CD4-positive, CD25-positive, alpha-beta regulatory T cell (primary cell): ENCODE measurements around the gene TXLNB. TPM values are rescaled to one million over a fixed set of nuclear protein-coding genes. Genes with fewer than 3 reads are reported as not detected.

Experiments
- ATAC-seq, 2 donors: fragments of 150-1000 bp; cut with Tn5 transposase; one replicate each; pipeline ENCODE4 v1.10.0; 2021; ENCODE audit warnings: low read depth in 2 of 2, moderate number of reproducible peaks in 2 of 2, moderate library complexity in 1 of 2
- DNase-seq, 3 donors: peaks; one replicate each; pipeline versions ENCODE4 v3.0.0 to v3.0.0-alpha.2; 2012 to 2022; ENCODE audit warnings: mixed read lengths in 1 of 3
- H3K27ac ChIP-seq: one replicate; pipeline ENCODE4 v1.7.0; 2013; ENCODE audit warnings: mild to moderate bottlenecking, low read length; ENCODE audit not compliant: insufficient read depth, poor library complexity, severe bottlenecking
- H3K27me3 ChIP-seq: one replicate; pipeline ENCODE4 v1.7.0; 2013; ENCODE audit warnings: low read length; ENCODE audit not compliant: control insufficient read depth, insufficient read depth
- H3K36me3 ChIP-seq: one replicate; pipeline ENCODE4 v1.7.0; 2013; ENCODE audit warnings: mild to moderate bottlenecking, low read length, moderate library complexity; ENCODE audit not compliant: control insufficient read depth, insufficient read depth
- H3K4me1 ChIP-seq: 2 replicates; pipeline ENCODE4 v1.7.0; 2013; ENCODE audit warnings: mild to moderate bottlenecking, low read length; ENCODE audit not compliant: insufficient read depth, control insufficient read depth, poor library complexity, severe bottlenecking
- H3K4me3 ChIP-seq: one replicate; pipeline ENCODE4 v1.7.0; 2013; ENCODE audit warnings: low read depth, mild to moderate bottlenecking, low read length, moderate library complexity
- H3K9me3 ChIP-seq, 2 experiments: 1 replicate in 1 of 2; 2 replicates in 1 of 2; pipeline ENCODE4 v1.7.0; 2013; ENCODE audit warnings: low read length in 2 of 2, mild to moderate bottlenecking in 1 of 2, moderate library complexity in 1 of 2; ENCODE audit not compliant: control insufficient read depth in 2 of 2
- H3K27ac Mint-ChIP-seq, 3 donors: one replicate each; pipeline ENCODE4 v1.8.0; 2020 to 2022; ENCODE audit warnings: mild to moderate bottlenecking in 3 of 3, mixed read lengths in 3 of 3, moderate library complexity in 2 of 3
- H3K27me3 Mint-ChIP-seq: one replicate; pipeline ENCODE4 v1.8.0; 2022; ENCODE audit warnings: mild to moderate bottlenecking, mixed read lengths
- H3K36me3 Mint-ChIP-seq: one replicate; pipeline ENCODE4 v1.8.0; 2020; ENCODE audit warnings: mixed read lengths
- H3K4me1 Mint-ChIP-seq, 4 donors: one replicate each; pipeline ENCODE4 v1.8.0; 2020 to 2022; ENCODE audit warnings: mixed read lengths in 4 of 4, mild to moderate bottlenecking in 1 of 4
- H3K4me3 Mint-ChIP-seq, 4 donors: one replicate each; pipeline ENCODE4 v1.8.0; 2020 to 2022; ENCODE audit warnings: mild to moderate bottlenecking in 4 of 4, mixed read lengths in 4 of 4, moderate library complexity in 3 of 4
- H3K9me3 Mint-ChIP-seq, 7 donors: one replicate each; pipeline ENCODE4 v1.8.0; 2020 to 2022; ENCODE audit warnings: mixed read lengths in 7 of 7, mild to moderate bottlenecking in 3 of 7, moderate library complexity in 2 of 7
- polyA plus RNA-seq, 4 donors: library from polyadenylated mRNA; unstranded; fragments of 300-500 nt; fragmentation: Illumina TruSeq; gene quantifications; one replicate each; pipeline ENCODE4 v1.2.3, GENCODE V29; 2021
- total RNA-seq: library from RNA; stranded (reverse); gene quantifications from one replicate; pipeline ENCODE4 v1.2.3, GENCODE V29; 2022

TXLNB gene
- total and polyA plus RNA-seq, 5 donors from 2014 or later: 0.16 to 0.47 (median 0.25) TPM

DNA sequence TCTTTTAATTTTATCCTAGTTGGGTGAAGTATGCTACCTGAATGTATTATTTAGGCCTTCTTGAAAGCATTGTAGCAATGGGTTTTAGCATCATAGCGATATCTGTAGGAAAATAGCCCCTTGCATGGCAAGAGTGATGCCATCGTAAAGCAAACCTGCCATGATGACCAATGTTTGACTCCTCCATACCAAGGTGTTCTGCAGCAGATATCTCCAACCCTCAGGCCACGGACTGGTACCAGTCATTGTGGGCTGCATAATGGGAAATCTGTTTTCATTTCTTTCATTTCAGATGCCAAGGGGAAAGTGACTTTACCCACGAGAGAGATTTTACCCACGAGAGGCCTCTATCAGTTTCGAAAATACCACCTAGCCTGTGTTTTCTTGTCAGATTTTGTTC, 6.2 kb downstream of the TXLNB start:
- Histone ChIP-seq H3K36me3 (no peaks in the 10 kb centered on the region), H3K27ac (no peak overlapping the region), H3K27me3 (no peaks in the 10 kb centered on the region), H3K4me3 (no peak overlapping the region), H3K9me3 (no peaks in the 10 kb centered on the region), H3K4me1 (peaks cover 7% of the 10 kb centered on the region)
- Mint-ChIP-seq H3K4me1 (peaks cover 5 to 26% (median 10%) of the 10 kb centered on the region in 4 donors), H3K27me3 (no peaks in the 10 kb centered on the region), H3K27ac (no peak overlapping the region), H3K4me3 (no peak overlapping the region), H3K9me3 (peaks cover 0 to 2% (median 0%) of the 10 kb centered on the region in 7 donors), H3K36me3 (peaks cover 4% of the 10 kb centered on the region)
- DNase-seq (no peak), ATAC-seq (no peak)

DNA sequence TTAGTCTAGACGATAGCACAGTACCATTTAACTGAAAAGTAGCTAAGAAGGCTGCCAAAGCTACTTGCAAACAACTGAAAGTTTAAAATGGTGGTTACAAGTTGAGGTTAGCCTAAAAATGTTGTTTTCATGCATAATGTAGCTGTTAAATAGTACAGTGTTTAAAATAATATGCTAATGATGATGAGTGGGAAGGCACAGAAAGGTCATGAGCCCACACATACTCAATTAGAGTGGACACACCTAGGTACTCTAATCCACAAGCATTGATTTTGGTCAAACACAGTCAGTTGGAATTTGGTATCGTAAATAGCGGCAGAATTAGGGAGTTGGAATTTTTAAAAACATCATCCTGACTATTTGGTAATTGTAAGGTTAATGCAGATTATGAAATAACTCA, 7.0 kb downstream of the TXLNB start:
- Histone ChIP-seq H3K4me1 (peaks cover 5% of the 10 kb centered on the region), H3K36me3 (no peaks in the 10 kb centered on the region), H3K27me3 (no peaks in the 10 kb centered on the region), H3K4me3 (no peak overlapping the region), H3K27ac (no peak overlapping the region), H3K9me3 (no peaks in the 10 kb centered on the region)
- peaks cover 4 to 24% (median 6%) of the 10 kb centered on the region in 4 donors for H3K4me1 Mint-ChIP-seq
- H3K27me3 Mint-ChIP-seq: no peaks in the 10 kb centered on the region
- no peak for DNase-seq
- ATAC-seq: no peak
- peaks cover 4% of the 10 kb centered on the region for H3K36me3 Mint-ChIP-seq
- peaks cover 0 to 2% (median 0%) of the 10 kb centered on the region in 7 donors for H3K9me3 Mint-ChIP-seq
- no peak overlapping the region for H3K27ac Mint-ChIP-seq
- H3K4me3 Mint-ChIP-seq: no peak overlapping the region

DNA sequence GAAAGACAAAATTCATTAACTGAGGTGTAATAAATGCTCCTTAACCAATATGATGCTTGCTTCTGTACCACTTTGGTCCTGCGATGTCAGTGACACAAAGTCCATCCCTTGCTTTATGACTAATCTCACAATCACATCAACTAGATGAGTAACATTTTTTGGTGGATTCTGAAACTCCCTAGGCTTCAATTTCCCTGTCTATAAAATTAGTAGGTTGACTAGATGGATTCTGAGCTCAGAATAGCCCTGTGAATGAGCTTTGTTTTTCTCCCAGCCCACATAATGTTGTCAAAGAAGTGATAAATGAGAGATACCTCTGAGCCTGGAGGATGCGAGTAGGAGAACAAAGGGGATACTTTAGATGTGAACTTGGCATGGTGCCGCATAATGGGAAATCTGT, 9.1 kb downstream of the TXLNB start:
- Histone ChIP-seq H3K4me1 (peaks cover 5% of the 10 kb centered on the region), H3K27me3 (no peaks in the 10 kb centered on the region), H3K36me3 (no peaks in the 10 kb centered on the region), H3K4me3 (no peak overlapping the region), H3K27ac (no peak overlapping the region), H3K9me3 (no peaks in the 10 kb centered on the region)
- peak overlapping the region in 1 of 4 donors; percentile 61 for H3K4me3 Mint-ChIP-seq
- peaks cover 0 to 2% (median 0%) of the 10 kb centered on the region in 7 donors for H3K9me3 Mint-ChIP-seq
- H3K27me3 Mint-ChIP-seq: no peaks in the 10 kb centered on the region
- no peak for ATAC-seq
- H3K27ac Mint-ChIP-seq: peak overlapping the region in 1 of 3 donors; percentile 12
- H3K4me1 Mint-ChIP-seq: peaks cover 5 to 16% (median 10%) of the 10 kb centered on the region in 4 donors
- H3K36me3 Mint-ChIP-seq: no peaks in the 10 kb centered on the region
- no peak for DNase-seq

DNA sequence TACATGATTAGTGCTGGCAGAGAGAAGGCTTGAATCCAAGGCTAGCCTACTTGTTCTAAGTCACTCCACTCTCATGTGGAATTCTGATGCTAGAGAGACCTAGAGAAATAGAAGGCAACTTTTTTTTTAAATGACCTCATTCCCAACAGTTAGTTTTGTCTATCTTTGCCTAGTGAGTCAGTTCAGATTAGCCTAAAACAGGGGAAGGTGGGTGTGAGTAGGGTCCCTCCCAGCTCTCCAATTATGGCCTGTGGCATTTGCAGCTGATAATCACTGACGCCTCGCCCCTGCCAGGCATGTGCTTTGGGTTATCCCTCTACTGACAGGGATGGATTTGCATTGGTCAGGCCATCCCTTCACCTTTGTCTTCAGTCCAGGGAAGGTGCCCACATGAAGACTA, 13.6 kb downstream of the TXLNB start:
- no peak overlapping the region for H3K27ac ChIP-seq

DNA sequence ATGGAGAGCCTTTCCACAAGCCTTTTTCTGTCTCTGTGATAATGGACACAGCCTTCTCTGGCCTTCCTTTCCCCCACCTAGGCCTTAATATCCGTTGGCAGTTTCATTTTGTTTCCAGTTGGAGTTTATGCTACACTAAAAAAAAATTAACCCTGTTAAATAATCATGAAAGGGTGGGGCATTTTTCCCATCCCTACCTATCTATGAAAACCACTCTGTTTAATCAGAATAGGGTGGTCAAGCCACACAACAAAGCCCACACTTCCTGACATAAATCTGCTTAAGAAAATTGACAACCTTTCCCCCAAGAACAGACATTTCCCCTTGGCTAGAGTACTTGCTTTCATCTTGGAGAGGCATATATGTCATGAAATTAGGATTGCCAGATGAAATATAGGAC, 14.2 kb downstream of the TXLNB start:
- H3K4me3 Mint-ChIP-seq: no peak overlapping the region
- DNase-seq: no peak
- no peaks in the 10 kb centered on the region for H3K27me3 ChIP-seq
- H3K27ac Mint-ChIP-seq: peak overlapping the region in 1 of 3 donors; percentile 13
- no peak overlapping the region for H3K4me3 ChIP-seq
- no peaks in the 10 kb centered on the region for H3K9me3 ChIP-seq
- H3K4me1 Mint-ChIP-seq: peaks cover 5 to 20% (median 10%) of the 10 kb centered on the region in 4 donors
- no peaks in the 10 kb centered on the region for H3K27me3 Mint-ChIP-seq
- peaks cover 5% of the 10 kb centered on the region for H3K4me1 ChIP-seq
- H3K36me3 Mint-ChIP-seq: no peaks in the 10 kb centered on the region
- H3K9me3 Mint-ChIP-seq: no peaks in the 10 kb centered on the region
- H3K36me3 ChIP-seq: no peaks in the 10 kb centered on the region
- ATAC-seq: no peak
- no peak overlapping the region for H3K27ac ChIP-seq

More for the DNA sequence above, 13.6 kb downstream of the TXLNB start:
- ATAC-seq: no peak
- Histone ChIP-seq H3K4me3 (no peak overlapping the region), H3K27me3 (no peaks in the 10 kb centered on the region), H3K36me3 (no peaks in the 10 kb centered on the region), H3K4me1 (peaks cover 5% of the 10 kb centered on the region), H3K9me3 (no peaks in the 10 kb centered on the region)
- no peaks in the 10 kb centered on the region for H3K36me3 Mint-ChIP-seq
- H3K27me3 Mint-ChIP-seq: no peaks in the 10 kb centered on the region
- DNase-seq: no peak
- H3K27ac Mint-ChIP-seq: peak overlapping the region in 2 of 3 donors; percentile 13 to 74
- H3K9me3 Mint-ChIP-seq: no peaks in the 10 kb centered on the region
- peaks cover 5 to 20% (median 10%) of the 10 kb centered on the region in 4 donors for H3K4me1 Mint-ChIP-seq
- H3K4me3 Mint-ChIP-seq: no peak overlapping the region

DNA sequence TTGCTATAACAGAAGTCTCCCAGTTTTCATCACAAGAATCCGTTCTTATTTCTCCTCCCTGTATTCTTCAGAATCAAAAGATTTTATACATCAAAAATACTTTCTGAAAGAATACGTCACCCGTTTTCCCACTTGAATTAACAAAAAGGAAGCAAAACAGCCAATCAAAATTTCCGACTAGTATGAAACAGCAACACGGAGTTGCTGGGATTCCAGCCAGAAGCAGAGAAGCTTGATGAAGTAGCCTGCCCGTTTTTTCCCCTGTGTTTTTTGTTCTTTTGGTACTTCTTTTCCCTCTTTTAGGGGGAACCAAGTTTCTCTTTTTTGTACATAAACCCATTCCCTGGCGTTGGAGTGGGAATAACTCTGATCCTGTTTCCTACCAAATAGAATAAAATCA, 14.6 kb downstream of the TXLNB start:
- Histone ChIP-seq H3K4me1 (peaks cover 5% of the 10 kb centered on the region), H3K4me3 (no peak overlapping the region), H3K27ac (no peak overlapping the region), H3K27me3 (no peaks in the 10 kb centered on the region), H3K36me3 (no peaks in the 10 kb centered on the region), H3K9me3 (no peaks in the 10 kb centered on the region)
- H3K36me3 Mint-ChIP-seq: no peaks in the 10 kb centered on the region
- DNase-seq (no peak), ATAC-seq (no peak)
- no peaks in the 10 kb centered on the region for H3K9me3 Mint-ChIP-seq
- no peak overlapping the region for H3K27ac Mint-ChIP-seq
- no peaks in the 10 kb centered on the region for H3K27me3 Mint-ChIP-seq
- no peak overlapping the region for H3K4me3 Mint-ChIP-seq
- peaks cover 5 to 20% (median 8%) of the 10 kb centered on the region in 4 donors for H3K4me1 Mint-ChIP-seq

DNA sequence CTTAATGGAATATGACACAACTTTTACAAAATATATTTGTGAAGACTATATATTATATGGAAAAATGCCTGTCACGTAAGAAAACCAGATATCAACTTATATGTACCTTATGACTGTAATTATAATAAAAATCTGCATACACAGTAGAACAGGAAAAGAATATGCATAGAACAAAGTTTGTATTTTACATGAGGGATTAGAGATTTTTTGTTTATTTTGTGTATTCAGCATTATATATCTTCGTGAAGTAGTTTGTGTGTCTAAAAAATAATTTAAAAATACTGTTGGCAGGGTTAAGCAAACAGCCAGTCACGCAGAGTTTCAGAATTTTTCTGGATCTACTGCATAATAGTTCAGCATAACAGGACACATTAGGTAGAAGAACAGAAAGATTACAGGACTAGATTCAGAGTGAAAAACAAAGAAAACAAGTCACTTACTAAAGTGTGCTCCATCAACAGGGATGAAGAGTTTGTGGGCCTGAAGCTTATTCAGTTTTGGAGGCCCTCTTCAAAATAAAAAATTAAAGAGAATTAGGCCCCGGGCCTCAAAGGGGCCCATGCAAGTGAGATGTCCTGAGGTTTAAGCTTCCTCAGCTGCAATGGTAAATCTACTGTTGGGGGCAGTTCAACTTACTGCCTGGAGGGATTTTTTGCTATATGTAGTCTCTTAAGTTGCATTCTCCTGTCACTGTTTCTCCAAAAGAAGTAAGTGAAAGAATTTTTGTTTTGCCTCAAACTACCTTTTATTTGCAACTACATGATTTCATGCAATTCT, 16.3 kb downstream of the TXLNB start:
- peak overlapping the region in 1 of 3 donors; percentile 6 for H3K27ac Mint-ChIP-seq
- no peak for ATAC-seq

DNA sequence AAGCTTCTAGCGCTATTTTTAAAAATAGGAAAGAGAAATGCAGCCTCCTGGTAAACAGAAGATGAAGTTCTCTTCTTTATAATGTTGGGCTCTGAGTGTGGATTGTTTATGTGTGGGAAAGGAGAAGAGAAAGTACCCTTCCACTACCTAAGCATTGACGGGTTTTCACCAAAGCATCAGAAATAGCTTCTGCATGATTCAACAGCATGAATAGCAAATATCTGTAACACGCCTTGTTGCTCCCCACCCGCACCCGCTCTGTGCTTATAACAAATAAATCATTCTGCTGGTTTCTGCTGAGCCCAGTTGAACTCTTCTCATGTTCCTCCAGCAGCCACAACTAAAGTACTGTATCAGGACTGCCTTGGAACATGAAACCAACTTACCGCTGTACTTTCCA, 20.7 kb downstream of the TXLNB start:
- H3K36me3 ChIP-seq: no peaks in the 10 kb centered on the region
- no peak overlapping the region for H3K4me3 ChIP-seq

More for the DNA sequence above, 16.3 kb downstream of the TXLNB start:
- H3K9me3 ChIP-seq: no peaks in the 10 kb centered on the region
- H3K27me3 Mint-ChIP-seq: no peaks in the 10 kb centered on the region
- H3K4me1 ChIP-seq: peaks cover 5% of the 10 kb centered on the region
- H3K27me3 ChIP-seq: no peaks in the 10 kb centered on the region
- peaks cover 5 to 17% (median 7%) of the 10 kb centered on the region in 4 donors for H3K4me1 Mint-ChIP-seq
- no peaks in the 10 kb centered on the region for H3K36me3 Mint-ChIP-seq
- no peak for DNase-seq
- no peaks in the 10 kb centered on the region for H3K9me3 Mint-ChIP-seq
- H3K36me3 ChIP-seq: no peaks in the 10 kb centered on the region
- no peak overlapping the region for H3K27ac ChIP-seq
- no peak overlapping the region for H3K4me3 ChIP-seq
- H3K4me3 Mint-ChIP-seq: no peak overlapping the region

More for the DNA sequence above, 20.7 kb downstream of the TXLNB start:
- Histone ChIP-seq H3K27ac (no peak overlapping the region), H3K27me3 (no peaks in the 10 kb centered on the region), H3K4me1 (no peaks in the 10 kb centered on the region), H3K9me3 (no peaks in the 10 kb centered on the region)
- H3K27ac Mint-ChIP-seq: no peak overlapping the region
- DNase-seq (no peak), ATAC-seq (peak in 1 of 2 donors; percentile 55)
- no peak overlapping the region for H3K4me3 Mint-ChIP-seq
- H3K27me3 Mint-ChIP-seq: no peaks in the 10 kb centered on the region
- H3K9me3 Mint-ChIP-seq: peaks cover 0 to 2% (median 0%) of the 10 kb centered on the region in 7 donors
- H3K4me1 Mint-ChIP-seq: peaks cover 0 to 4% (median 0%) of the 10 kb centered on the region in 4 donors
- H3K36me3 Mint-ChIP-seq: peaks cover 11% of the 10 kb centered on the region
